GM19043 (cell line): Measurements from ENCODE around the gene HMG20A.

Experiments
- ATAC-seq: cut with Tn5 transposase; IDR thresholded peaks from one replicate; pipeline ENCODE4 v1.9.1; 2021; ENCODE audit warnings: low read depth; ENCODE audit not compliant: unreplicated experiment

The HMG20A gene

GRCh38 chr15:77425104-77425503, 4.4 kb downstream of the HMG20A start:
- ATAC-seq = no peak

- no peak for ATAC-seq
These were observed 5.7 kb downstream of the HMG20A start for GRCh38 chr15:77426377-77426776.

GRCh38 chr15:77426871-77427270, 6.2 kb downstream of the HMG20A start:
- ATAC-seq = no peak

GRCh38 chr15:77430213-77430612, 9.5 kb downstream of the HMG20A start:
- no peak for ATAC-seq

- no peak for ATAC-seq
These were observed 10.0 kb downstream of the HMG20A start for GRCh38 chr15:77430652-77431051.

GRCh38 chr15:77436822-77437221, 16.1 kb downstream of the HMG20A start:
- ATAC-seq = no peak

GRCh38 chr15:77437264-77437663, 16.6 kb downstream of the HMG20A start:
- ATAC-seq = no peak

- peak; percentile 80 for ATAC-seq
These were observed 19.8 kb downstream of the HMG20A start for GRCh38 chr15:77440378-77440999.

GRCh38 chr15:77446840-77447390, 26.2 kb downstream of the HMG20A start:
- no peak for ATAC-seq

GRCh38 chr15:77454265-77454664, 33.6 kb downstream of the HMG20A start:
- ATAC-seq = no peak

- no peak for ATAC-seq
These were observed 34.3 kb downstream of the HMG20A start for GRCh38 chr15:77454951-77455350.

- no peak for ATAC-seq
These were observed 35.1 kb downstream of the HMG20A start for GRCh38 chr15:77455696-77456321.

GRCh38 chr15:77456746-77457145, 36.1 kb downstream of the HMG20A start:
- ATAC-seq = no peak

GRCh38 chr15:77457191-77457904, 36.7 kb downstream of the HMG20A start:
- no peak for ATAC-seq

GRCh38 chr15:77457905-77458265, 37.2 kb downstream of the HMG20A start:
- ATAC-seq = no peak

GRCh38 chr15:77459031-77459430, 38.3 kb downstream of the HMG20A start:
- ATAC-seq = no peak

GRCh38 chr15:77461486-77461885, 40.8 kb downstream of the HMG20A start:
- ATAC-seq = no peak

- ATAC-seq = no peak
These were observed 43.6 kb downstream of the HMG20A start for GRCh38 chr15:77464129-77464865.

- no peak for ATAC-seq
These were observed 45.8 kb downstream of the HMG20A start for GRCh38 chr15:77466521-77466920.

GRCh38 chr15:77468896-77469295, 48.2 kb downstream of the HMG20A start:
- ATAC-seq = no peak

GRCh38 chr15:77470235-77470634, 49.5 kb downstream of the HMG20A start:
- no peak for ATAC-seq
